Esophagus muscularis mucosa (tissue), 4 donors: ENCODE data around the gene COL19A1. TPM values are rescaled to one million over a fixed set of nuclear protein-coding genes. Genes with fewer than 3 reads are reported as not detected.

Experiments used
- DNase-seq: peaks from one replicate; pipeline ENCODE4 v3.0.0-alpha.2; 2017; ENCODE audit errors: extremely low spot score
- H3K27ac ChIP-seq, 4 donors: fragments of 200-600 bp; sonication (generic); replicated peaks in 1 of 4; 1 replicate in 3 of 4; 2 replicates in 1 of 4; pipeline ENCODE4 v1.5.1; 2016 to 2019; ENCODE audit warnings: mild to moderate bottlenecking in 1 of 4
- H3K27me3 ChIP-seq, 4 donors: fragments of 200-600 bp; sonication (generic); one replicate each; pipeline versions ENCODE4 v1.5.1 to v1.6.0; 2016 to 2019
- H3K36me3 ChIP-seq, 4 donors: fragments of 200-600 bp; sonication (generic); one replicate each; pipeline ENCODE4 v1.5.1; 2016 to 2019
- H3K4me1 ChIP-seq, 4 donors: fragments of 200-600 bp; sonication (generic); one replicate each; pipeline ENCODE4 v1.5.1; 2016 to 2019
- H3K4me3 ChIP-seq, 4 donors: fragments of 200-600 bp; sonication (generic); 1 replicate in 2 of 4; 2 replicates in 2 of 4; pipeline ENCODE4 v1.5.1; 2016 to 2019; ENCODE audit warnings: mild to moderate bottlenecking in 4 of 4, moderate library complexity in 1 of 4
- H3K9me3 ChIP-seq, 4 donors: fragments of 200-600 bp; sonication (generic); 1 replicate in 3 of 4; 2 replicates in 1 of 4; pipeline ENCODE4 v1.5.1; 2016 to 2019
- EP300 ChIP-seq: sonication (generic); formaldehyde crosslinking; IDR thresholded peaks from one replicate; pipeline ENCODE4 v1.6.1; 2017; ENCODE audit warnings: antibody characterized with exemption
- POLR2A ChIP-seq: fragments of 450-650 bp; IDR thresholded peaks from one replicate; pipeline ENCODE4 v1.6.1; 2017; ENCODE audit warnings: antibody characterized with exemption, moderate library complexity, mild to moderate bottlenecking, low read depth
- POLR2AphosphoS5 ChIP-seq, 2 donors: sonication (generic); formaldehyde crosslinking; IDR thresholded peaks; one replicate each; pipeline ENCODE4 v1.6.1; 2017; ENCODE audit warnings: antibody characterized with exemption in 2 of 2
- WGBS: methylation state at CpG from one replicate; pipeline ENCODE4 v1.1.5; 2018; 5-methylcytosine and 5-hydroxymethylcytosine counted together
- intact Hi-C: fragments of 100-400 bp; cut with DNase I; formaldehyde crosslinking; loops from one replicate; pipeline ENCODE4 v1.15.1; 2023
- total RNA-seq, 4 donors: library from RNA; depleted of rRNA; stranded (reverse); fragments of >200 nt; gene quantifications; one replicate each; pipeline versions ENCODE4 v1.1.0 to v1.2.1, GENCODE V29; 2016
- TF ChIP-seq, protein P1 (sequence below), 3 experiments: fragments of 200-600 bp in 2 of 3; fragments of 450-650 bp in 1 of 3; sonication (generic) in 2 of 3; IDR thresholded peaks; one replicate each; pipeline ENCODE4 v1.5.1; 2017 to 2019; ENCODE audit warnings: antibody characterized with exemption in 3 of 3, mild to moderate bottlenecking in 2 of 3, moderate library complexity in 1 of 3

COL19A1 gene
- total RNA-seq, 4 donors from 2014 or later, result 1.7 to 4.0 (median 2.4) TPM

DNA sequence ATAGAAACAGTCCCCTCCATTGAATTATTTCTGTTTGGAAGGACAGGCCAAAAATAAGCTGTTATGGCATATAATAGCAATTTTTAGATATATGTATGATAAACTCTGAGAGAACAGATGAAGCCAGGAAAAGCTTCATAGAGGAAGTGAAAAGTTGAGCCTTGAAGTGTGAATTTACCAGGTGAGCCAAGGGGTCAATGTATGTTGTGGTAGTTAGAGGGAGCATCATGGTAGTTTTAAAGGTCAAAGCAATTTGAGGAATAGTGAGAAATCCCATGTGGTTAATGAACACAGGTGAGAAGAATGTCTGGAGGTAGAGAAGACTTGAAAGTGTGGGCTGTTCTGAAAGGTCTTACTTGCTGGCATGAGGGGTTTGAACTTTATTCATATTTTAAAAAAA, 47.0 kb downstream of the COL19A1 start:
- Histone ChIP-seq H3K9me3 (no peaks in the 10 kb centered on the region), H3K36me3 (no peaks in the 10 kb centered on the region), H3K27ac (no peak overlapping the region), H3K27me3 (no peaks in the 10 kb centered on the region), H3K4me3 (no peak overlapping the region), H3K4me1 (no peaks in the 10 kb centered on the region)
- no peak for DNase-seq
- TF ChIP-seq EP300 (no peak), POLR2A (no peak), POLR2AphosphoS5 (IDR thresholded peaks at IDR 0.05) (no peak)
- TF ChIP-seq, protein P1, sequence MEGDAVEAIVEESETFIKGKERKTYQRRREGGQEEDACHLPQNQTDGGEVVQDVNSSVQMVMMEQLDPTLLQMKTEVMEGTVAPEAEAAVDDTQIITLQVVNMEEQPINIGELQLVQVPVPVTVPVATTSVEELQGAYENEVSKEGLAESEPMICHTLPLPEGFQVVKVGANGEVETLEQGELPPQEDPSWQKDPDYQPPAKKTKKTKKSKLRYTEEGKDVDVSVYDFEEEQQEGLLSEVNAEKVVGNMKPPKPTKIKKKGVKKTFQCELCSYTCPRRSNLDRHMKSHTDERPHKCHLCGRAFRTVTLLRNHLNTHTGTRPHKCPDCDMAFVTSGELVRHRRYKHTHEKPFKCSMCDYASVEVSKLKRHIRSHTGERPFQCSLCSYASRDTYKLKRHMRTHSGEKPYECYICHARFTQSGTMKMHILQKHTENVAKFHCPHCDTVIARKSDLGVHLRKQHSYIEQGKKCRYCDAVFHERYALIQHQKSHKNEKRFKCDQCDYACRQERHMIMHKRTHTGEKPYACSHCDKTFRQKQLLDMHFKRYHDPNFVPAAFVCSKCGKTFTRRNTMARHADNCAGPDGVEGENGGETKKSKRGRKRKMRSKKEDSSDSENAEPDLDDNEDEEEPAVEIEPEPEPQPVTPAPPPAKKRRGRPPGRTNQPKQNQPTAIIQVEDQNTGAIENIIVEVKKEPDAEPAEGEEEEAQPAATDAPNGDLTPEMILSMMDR (IDR thresholded peaks at IDR 0.05), result no peak
- intact Hi-C loops, result no loop called here

DNA sequence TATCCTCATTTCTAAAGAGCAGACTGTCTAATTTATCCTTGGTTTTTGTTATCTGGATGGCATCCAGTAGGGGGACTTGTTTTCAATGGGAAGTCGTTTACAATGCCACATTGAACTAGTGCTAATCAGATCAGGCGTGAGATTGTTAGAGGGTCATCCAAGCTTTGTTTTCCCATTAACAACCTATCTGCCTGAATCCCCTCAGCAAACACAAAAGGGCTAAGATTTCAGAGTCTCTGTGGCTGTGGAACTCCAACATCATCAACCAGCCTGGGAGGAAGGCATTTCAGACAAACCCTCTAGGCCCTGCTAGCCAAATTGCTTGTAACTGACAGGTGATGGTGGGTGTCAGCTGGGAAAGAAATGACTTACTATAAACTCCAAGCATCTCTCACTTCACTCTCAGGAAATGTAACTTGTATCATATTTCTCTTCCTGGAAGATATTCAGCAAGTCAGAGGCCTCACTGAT, 47.7 kb downstream of the COL19A1 start:
- intact Hi-C loops, result no loop called here
- 77% methylated on average over 2 of the region's 2 CpGs for WGBS

DNA sequence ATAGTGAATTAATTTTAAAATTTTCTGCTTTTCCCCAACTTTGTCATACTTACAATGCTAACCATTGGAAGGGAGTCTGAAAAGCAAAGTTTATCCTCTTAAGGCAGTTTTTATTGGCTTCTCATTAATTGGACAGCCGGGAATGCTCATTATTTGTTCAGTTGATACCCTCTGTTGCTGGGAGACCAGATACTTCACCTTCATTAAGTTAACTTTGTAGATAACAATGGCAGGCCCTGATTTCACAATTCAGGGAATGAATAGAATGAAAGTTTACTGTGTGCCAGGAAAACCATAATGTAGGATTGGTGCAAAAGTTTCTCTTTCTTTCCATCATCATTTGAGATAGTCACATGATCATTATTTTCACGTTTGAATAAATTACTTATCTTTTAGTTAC, 49.0 kb downstream of the COL19A1 start:
- peaks cover 0 to 8% (median 5%) of the 10 kb centered on the region in 4 donors for H3K4me1 ChIP-seq
- DNase-seq, result no peak
- H3K36me3 ChIP-seq, result no peaks in the 10 kb centered on the region
- TF ChIP-seq, protein P1 (IDR thresholded peaks at IDR 0.05), result no peak
- TF ChIP-seq EP300, result no peak
- no peak for TF ChIP-seq POLR2A
- TF ChIP-seq POLR2AphosphoS5 (IDR thresholded peaks at IDR 0.05), result no peak
- no peaks in the 10 kb centered on the region for H3K27me3 ChIP-seq
- no peak overlapping the region for H3K4me3 ChIP-seq
- WGBS, result 84% methylated on average over 2 of the region's 2 CpGs
- no peak overlapping the region for H3K27ac ChIP-seq
- intact Hi-C loops, result no loop called here
- no peaks in the 10 kb centered on the region for H3K9me3 ChIP-seq

More for the DNA sequence above, 47.7 kb downstream of the COL19A1 start:
- no peak for DNase-seq
- Histone ChIP-seq H3K27ac (peak overlapping the region in 1 of 4 donors; percentile 11), H3K9me3 (no peaks in the 10 kb centered on the region), H3K36me3 (no peaks in the 10 kb centered on the region), H3K4me1 (peaks cover 0 to 4% (median 3%) of the 10 kb centered on the region in 4 donors), H3K27me3 (no peaks in the 10 kb centered on the region), H3K4me3 (no peak overlapping the region)
- TF ChIP-seq, protein P1 (IDR thresholded peaks at IDR 0.05), result no peak
- TF ChIP-seq POLR2A (no peak), EP300 (no peak), POLR2AphosphoS5 (IDR thresholded peaks at IDR 0.05) (no peak)

DNA sequence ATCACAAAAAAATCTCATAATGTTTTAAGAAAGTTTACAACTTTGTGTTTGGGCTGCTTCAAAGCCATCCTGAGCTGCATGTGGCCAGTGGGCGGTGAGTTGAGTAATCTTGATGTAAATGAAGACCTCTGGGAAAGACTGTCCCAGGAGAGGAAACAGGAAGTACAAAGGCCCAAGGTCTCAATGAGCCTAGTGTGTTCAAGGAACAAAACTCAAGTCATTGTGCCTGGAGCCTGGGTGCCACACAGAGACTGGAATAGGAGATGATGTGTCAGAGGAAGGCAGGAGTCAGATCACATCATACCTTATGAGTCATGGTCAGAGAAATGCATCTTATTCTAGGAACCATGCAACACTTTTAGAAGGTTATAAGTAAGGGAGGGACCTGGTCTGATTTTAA, 51.5 kb downstream of the COL19A1 start:
- no peak for TF ChIP-seq POLR2AphosphoS5 (IDR thresholded peaks at IDR 0.05)
- TF ChIP-seq, protein P1 (IDR thresholded peaks at IDR 0.05), result no peak
- TF ChIP-seq POLR2A, result no peak
- no peak for TF ChIP-seq EP300
- 93% methylated on average over 1 of the region's 1 CpG for whole genome bisulfite sequencing
- intact Hi-C loops, result no loop called here
- H3K27ac ChIP-seq, result no peak overlapping the region
- H3K4me1 ChIP-seq, result peaks cover 0 to 8% (median 5%) of the 10 kb centered on the region in 4 donors
- DNase-seq, result no peak
- no peaks in the 10 kb centered on the region for H3K36me3 ChIP-seq
- H3K9me3 ChIP-seq, result no peaks in the 10 kb centered on the region
- no peak overlapping the region for H3K4me3 ChIP-seq
- H3K27me3 ChIP-seq, result no peaks in the 10 kb centered on the region
